NCI-H446 treated with DMSO at 0.1 percent for 48 hours (cell line): ENCODE data around the gene ENTPD6.
A peak's percentile ranks its signal among the peaks of the same experiment; 100 is the strongest.

Experiments
- DNase-seq: peaks from one replicate; lab custom pipeline; 2025; lab: John Stamatoyannopoulos, UW

The ENTPD6 gene

DNA sequence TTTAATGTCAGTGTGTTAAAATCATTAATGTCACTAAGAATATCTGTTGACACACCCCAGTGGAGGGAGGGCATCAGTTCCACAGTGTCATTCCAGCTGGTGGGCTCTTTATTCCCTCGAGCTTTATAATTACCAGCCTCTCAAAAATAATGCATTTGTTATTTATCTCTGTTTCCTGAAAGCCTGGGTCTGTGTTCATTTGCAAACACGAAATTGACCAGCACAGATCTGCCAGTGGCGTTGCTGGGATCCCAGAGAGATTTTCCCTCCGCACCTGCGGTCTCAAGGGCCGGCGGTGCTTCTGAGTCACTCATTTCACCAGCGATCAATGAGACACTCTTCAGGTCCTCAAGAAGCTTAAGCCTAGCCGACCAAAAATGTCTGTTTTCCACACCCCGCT lies 46.7 kb downstream of the ENTPD6 start:
- no peak for DNase-seq

DNA sequence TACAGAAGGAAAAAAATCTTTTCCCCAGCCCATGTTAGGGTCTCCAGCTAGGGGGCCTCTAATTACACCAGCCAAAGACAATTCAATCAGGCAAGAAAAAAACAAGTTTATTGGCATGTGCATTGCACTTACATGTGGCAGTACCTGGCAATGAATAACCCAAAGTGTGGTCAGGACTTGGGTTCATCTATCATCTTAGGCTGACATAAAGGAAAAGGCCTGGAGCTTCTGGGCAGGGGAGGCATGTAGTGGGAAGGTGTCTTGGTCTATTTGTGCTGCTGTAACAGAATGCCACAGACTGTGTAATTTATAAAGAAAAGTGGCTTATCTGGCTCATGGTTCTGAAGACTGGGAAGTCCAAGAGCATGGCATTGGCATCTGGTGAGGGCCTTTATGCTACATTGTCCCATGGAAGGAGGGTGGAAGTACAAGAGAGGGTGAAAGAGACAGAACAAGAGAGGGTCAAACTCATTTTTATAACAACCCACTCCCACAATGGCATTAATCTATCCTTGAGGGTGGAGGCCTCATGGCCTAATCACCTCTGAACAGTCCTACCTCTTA lies 48.0 kb downstream of the ENTPD6 start:
- no peak for DNase-seq

DNA sequence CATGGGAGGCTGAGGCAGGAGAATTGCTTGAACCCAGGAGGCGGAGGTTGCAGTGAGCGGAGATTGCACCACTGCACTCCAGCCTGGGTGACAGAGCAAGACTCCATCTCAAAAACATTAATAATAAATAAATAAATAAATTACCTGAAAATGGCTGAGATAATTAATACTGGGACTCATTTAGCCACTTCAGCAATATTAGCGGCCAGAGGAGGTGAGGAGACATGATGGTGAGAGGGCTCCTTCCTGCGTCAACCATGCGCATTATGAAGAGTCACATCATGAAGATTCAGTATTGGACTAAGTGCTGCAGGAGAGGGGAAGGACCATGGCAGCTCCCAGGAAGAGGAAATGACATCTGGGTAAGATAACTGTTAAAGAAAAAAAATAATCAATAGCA lies 49.5 kb downstream of the ENTPD6 start:
- no peak for DNase-seq

DNA sequence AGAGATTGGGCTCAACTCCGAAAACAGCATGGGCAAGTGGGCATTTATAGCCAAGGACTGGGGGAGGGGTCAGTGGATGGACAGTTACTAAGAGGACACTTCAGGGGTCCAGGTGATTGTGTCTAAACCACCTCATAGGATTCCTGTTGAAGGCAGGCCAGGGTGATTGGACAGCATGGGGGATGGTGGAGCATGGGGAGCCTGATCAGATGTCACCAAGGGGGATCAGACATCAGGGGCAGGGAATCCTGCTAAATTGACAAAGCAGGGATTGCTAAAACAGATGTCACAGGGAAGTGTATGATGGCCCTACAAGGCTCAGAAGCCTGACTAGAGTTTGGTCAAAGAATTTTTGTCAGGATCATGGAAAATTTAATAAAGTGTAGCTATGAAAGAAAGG lies 49.9 kb downstream of the ENTPD6 start:
- no peak for DNase-seq

DNA sequence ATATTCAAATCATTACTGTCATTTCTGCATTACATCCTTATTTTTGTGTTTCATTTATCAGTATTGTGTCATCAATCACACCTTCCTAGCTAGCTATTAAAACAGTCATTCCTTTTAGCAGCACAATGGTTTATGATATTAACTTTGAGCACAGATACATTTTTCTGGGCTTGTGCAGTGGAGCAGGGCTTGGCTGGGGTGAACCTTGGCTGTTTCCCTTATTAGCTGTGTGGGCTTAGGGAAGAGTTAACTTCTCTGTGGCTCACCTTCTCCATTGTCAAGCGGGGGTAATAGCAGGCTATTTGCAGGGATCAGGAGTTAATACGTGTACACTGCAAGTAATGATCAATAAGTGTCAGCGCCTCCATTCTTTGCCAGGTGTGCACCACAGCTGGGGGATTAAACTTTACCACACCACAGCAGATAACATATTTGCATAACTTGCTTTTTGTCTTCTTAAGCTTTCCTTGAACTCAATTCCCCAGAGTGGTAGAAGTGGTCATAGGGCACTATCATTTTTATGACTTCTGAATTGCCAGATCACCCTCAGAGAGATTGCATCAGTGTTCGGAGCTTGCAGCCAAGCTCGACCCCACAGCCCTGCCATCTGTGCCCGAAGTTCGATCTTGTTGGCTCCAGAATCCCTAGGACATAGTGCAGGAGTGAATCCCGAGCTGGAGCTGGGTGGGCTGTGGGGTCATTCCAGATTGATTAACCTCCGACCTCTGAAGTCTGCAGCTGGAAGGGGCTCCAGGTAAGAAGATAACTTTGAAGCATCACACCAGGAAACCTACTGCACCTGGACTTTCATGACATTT lies 50.9 kb downstream of the ENTPD6 start:
- DNase-seq, result no peak

DNA sequence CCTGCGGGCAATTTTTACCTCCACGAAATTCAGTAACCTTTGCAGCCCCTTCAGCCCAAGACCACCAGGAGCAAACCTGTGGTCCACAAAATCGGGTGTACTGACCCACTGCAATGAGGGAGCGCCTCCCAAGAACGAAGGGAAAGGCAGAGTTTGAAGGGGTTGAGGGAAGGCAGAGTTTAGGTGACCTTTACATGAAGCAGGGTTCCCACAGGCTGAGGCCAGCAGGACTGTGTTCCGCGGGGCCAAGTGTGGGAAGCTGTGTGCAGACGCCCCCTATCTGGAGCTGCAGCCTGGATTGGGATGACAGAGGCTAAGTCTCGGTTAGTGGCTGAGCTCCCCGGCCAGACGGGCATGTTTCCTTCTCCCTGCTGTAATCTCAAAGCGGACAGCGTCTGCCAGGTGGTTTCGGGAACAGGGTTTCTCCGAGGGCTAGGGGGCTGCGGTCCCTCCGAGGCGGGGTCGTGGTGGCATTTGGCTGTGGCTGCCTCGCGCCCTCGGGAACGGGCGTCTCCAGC lies 51.5 kb downstream of the ENTPD6 start:
- DNase-seq, result peak; percentile 10

DNA sequence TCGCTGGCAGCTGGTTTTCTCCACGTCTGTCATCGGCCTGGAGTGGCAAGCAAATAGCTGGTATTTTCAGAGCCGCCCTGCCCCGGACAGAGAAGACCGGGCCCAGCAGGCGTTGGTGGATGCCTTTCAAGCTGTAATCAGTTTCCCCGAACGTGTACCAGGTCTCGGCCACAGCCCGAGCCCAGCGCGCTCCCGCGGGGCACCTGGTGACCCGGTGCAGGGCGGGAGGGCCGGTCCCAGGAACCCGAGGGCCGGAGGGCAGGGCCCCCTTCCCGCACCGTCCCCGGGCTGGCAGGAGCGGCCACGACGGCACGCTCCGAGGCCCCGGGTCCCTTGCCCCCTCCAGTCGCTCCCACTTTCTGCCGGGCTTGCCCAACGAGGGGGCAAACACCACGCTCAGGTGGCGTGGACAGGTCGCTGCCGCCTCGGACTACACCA lies 52.0 kb downstream of the ENTPD6 start:
- no peak for DNase-seq

DNA sequence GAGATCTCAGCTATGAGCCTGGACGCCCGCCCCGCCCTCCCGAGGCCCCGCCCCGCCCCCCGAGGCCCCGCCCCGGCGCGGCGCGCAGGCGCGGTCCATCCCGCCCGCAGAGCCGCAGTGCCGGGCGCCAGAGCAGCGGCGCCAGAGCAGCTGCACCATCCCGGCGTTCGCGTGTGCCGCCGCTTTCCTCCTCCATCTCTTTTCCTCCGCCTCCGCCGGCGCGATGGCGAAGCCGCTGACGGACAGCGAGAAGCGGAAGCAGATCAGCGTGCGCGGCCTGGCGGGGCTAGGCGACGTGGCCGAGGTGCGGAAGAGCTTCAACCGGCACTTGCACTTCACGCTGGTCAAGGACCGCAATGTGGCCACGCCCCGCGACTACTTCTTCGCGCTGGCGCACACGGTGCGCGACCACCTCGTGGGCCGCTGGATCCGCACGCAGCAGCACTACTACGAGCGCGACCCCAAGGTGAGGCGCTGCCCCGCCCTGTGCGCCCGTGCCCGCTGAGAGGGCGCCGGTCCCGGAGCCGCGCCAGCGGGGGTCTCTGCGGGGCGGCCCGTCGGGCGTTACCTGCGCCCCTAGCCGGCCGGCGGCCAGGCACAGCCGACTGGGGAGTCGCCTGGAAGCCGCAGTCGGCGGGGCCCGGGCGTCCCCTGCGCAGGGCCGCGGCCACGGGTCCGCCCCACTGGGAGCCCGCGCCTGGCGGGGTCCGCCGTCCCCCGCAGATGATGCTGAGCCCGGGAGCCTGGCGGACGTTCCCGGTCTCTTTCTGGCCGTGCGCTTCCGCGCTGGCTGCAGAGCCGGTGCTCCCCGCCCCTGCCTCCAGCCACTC lies 52.7 kb downstream of the ENTPD6 start, which contains the start of gene PYGB:
TSS of gene PYGB (plus strand) at position 130 of the 830 bp plus-strand sequence. CDS start at position 224, 94 bp downstream.
- DNase-seq, result peak; percentile 70

DNA sequence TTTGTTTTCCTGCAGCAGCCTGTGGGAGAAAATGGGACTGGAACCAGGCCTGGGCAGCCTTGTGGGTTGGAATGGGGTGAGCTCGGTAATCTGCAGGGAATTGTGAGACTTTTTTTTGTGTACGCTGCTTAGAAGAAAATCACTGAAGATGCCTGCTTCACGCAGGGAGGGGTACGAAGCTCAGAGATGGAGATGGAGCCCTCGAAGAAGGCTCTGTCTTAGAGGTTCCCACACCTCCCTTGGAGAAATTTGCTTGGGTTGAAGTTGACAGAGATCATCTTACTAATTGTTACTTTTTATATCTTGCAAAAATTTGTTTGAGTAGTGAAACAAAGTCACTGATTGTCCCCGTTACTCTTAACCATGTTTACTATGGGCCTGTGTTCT lies 53.3 kb downstream of the ENTPD6 start:
- DNase-seq, result no peak

DNA sequence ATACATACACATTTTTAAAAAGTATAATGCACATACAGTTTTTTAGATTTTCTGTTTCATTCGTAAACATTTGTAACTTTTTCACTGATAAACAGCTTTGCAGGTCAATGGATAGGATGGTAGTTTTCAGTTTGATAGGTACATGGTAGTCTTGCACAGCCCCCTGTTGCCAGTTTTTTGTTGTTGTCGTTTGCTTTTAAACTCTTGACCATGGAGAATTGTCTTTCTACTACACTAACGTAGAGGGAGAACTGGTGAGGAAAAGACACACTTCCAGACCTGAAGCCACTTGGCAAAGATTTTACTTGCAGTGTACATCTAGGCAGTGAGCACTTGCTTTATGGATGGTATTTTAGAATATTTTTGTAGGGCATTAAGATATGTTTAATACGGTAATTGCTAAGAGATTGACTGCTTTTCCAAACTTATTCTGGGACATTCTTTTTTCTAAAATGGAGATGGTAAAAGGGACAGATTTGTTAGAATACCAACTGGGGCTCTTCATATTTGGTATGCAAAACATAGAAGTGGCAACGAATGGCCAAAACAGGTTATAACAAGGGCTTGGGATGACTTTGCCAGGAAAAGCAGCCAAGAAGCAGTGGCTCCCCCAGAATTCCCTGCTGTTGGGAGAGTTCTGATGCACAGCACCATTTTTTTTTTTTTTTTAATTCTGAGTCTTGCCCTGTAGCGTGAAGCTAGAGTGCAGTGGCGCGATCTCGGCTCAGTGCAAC lies 53.9 kb downstream of the ENTPD6 start:
- DNase-seq, result peak; percentile 62

DNA sequence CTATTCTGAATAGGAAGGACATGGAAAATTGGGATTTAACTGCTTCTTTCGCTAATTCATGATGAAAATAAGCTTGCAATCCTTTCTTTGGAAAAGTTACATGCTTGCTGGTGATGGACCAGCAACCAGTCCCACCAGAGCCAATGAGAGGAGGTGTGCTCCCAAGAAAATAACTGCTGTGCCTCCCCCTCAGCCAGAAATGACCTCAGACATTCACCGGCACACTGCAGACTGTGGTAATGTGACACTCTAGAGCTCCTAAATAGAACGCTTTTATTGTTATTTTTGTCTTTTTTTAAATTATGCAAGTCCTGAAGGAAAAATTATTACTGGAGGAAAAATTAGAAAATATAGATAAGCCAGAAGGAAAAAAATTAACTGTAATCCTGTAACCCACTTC lies 55.0 kb downstream of the ENTPD6 start:
- no peak for DNase-seq

DNA sequence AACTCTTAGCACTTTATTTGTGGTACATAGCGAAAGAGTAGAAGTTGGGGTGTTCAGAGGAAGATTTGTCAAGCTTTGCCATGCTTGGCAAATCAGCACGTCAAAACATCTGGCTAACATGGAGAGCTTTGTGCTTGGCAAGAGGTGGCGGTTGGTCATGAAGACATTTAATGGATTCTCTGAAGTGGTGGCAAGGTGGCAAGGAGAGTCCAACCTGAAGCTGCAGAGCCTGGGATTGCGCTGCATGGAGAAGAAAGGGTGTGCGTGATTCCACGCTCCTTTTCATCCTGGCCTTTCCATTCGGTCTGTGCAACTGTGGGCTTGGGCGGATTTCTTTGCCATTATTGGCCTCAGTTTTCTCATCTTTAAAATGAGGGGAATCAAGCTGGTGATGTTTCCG lies 55.5 kb downstream of the ENTPD6 start:
- DNase-seq, result no peak

DNA sequence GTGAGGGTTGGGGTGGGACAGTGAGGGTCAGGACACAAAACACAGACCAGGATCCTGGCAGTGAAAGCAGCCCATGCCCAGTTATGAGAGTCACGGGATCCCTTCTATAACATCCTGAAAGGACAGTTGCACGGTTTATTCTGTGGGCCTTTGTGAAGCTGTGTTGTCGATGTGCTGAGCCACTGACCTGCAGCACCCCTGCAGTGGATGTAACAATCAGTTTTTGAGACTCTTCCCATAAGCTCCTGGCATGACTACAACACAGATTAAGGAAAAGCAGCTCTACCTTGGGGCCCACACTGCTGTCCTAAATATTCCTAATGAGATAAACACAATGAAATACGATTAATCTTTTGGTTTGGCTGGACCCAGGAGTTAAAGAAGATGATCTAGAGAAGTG lies 56.0 kb downstream of the ENTPD6 start:
- DNase-seq, result no peak

DNA sequence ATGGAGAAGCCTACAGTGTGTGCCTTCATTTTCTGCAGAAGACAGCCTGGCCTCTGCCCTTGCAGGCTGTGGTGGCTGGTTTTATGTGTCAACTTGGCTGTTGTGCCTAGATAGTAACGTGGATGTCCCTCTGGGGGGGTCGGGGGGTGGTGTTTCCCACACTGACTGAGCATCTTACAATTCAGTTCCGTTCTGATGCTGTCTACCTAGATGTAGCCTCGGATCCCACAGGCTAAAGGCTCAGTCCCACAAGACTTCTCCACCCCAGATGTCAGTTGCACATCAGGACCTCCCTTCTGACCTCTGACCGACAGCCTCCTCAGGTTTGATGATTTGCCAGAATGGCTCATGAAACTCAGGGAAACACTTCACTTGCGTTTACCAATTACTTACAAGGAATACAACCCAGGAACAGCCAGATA lies 56.7 kb downstream of the ENTPD6 start:
- DNase-seq, result no peak

DNA sequence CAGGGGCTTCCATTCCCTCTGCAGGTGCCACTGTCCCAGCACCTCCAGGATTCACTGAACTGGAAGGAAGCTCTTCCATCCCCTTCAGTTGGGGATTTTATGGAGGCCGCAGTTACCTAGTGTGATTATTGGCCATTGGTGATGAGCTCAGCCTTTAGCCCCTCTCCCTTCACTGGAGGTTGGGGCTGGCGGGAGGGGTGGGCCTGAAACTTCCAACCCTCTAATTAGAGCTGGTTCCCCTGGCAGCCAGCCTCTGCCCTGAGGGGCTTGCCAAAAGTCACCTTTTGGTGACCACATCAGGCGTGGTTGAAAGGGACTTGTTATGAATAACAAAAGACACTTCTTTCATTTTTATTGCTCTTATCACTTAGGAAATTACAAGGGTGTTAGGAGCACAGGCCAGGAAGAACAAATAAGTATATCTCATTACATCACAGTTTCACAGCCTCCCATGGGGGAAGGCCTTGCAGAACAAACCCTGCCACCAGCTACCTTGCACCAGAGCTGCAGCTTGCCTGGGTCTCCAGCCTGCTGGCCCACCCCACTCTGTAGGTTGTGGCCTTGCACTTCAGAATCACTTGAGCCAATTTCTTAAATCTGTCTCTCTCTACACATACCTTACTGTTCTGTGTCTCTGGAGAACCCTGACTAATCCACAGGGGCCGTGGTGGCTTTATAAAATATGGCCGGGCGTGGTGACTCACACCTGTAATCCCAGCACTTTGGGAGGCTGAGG lies 57.3 kb downstream of the ENTPD6 start:
- no peak for DNase-seq

DNA sequence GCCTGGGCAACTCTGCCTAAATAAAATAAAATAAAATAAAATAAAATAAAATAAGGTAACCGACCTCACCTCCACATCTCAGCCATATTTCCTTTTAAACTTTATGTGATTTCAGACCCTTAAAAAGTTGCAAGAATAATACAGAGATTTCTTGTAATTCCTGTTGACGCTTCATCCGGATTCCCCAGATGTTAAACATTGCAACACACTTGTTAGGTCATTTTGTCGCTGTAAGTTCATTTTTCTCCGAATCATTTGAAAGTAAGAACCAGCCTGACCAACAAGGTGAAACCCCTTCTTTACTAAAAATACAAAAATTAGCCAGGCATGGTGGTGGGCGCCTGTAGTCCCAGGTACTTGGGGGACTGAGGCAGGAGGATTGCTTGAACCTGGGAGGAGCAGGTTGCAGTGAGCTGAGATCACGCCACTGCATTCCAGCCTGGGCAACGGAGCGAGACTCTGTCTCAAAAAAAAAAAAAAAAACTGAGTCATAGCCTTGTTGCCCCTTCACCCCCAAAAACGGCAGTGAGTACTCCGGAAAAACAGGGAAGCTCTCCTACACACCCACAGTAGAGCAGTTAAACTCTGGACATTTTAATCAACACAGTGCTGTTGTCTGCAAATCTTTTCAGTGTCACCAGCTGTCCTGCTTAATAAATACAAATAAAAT lies 58.2 kb downstream of the ENTPD6 start:
- no peak for DNase-seq

DNA sequence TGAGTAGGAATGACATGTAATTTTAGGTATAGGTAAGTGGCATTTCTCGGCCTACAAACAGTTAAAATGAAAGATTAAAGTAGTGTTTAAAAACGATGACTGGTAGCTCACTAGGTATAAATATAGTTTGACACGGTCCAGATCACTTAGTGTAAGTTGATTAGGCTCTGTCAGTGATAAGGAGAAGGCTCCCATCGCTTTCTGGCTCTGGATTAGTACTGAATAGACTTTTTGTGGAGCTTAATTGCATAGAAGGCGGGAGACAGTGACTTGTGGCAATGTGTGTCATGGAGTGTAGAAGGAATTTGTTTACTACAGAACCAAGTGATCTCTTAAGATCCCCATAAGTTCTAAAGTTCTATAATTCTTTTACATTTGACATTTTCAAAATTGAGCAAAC lies 59.1 kb downstream of the ENTPD6 start:
- DNase-seq, result no peak

DNA sequence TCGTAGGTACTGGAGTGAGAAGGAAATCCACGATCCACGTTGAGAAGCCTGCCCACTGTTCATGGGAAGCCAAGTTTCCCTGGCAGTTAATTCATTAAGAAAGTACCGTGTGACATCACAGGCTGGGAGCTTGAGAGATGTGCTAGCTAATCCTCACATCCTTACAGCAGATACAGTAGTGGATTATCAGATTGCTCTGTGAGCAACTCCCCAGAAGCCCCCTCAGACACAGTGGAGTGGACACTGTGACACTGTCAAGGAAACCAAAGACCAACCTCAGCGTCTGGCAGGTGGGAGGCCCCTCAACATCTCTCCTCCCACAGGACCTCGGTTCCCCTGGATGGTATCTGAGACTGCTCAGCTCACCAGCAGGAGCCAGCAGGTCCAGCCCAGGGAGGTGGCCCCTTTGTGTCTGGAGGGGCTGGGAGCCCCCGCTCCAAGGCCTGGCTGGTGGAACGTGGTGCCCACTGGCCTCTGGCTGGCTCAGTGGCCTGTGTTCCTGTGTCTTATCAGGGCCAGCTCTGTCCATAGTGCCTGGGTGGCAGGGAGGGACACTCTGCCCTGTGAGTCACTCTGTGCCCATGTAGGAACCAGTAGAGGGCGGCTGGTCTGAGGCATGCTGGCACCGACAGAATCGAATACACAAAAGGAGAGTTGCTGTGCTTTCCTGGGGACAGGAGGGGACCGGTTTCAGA lies 59.6 kb downstream of the ENTPD6 start:
- DNase-seq, result no peak

DNA sequence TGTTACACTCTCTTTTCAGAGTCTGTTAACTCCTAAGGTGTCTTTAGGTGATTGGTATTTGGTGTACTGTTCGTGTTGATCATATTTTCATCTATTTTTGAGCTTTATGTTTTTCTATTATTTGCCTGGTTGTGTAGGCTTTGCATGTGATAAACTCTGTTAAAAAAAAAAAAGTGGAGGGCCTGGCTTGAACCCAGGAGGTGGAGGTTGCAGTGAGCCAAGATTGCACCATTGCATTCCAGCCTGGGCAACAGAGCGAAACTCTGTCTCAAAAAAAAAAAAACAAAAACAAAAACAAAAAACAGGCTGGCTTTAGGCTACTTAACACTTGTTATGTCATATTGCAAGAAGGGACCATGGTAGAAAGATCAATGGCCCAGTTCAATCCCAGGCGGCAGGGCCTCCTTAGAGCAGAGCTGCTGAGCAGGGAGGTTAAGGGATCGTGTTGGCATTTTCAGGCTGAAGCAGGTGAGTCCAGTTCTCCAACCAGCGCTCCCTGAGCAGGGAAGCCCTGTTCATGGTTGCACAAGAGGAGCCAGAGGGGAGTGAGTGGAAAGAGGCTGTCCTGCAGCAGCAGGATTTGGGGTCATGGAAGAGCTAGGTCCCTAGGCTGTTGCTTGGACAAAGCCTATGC lies 60.8 kb downstream of the ENTPD6 start:
- no peak for DNase-seq

DNA sequence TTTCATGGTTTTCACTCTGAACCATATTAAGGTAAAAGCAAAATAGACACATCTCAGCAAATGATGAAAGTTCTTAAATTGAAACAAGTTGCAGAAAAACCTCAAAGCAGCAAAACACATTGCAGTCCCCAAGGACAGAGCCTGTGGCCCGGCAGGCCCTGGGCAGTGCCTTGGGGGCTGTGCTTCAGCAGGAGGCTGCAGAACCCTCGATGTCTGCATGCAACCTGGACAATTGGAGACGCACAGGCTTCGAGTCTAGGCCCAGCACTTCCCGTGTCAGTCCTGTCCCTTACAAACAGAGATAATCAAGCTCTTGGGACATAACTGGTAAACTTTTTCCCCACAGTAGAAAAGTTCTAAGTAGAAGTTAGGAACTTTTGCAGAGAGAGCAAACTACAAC lies 61.6 kb downstream of the ENTPD6 start:
- no peak for DNase-seq
